OCI-LY1 (cell line): ENCODE data around the gene SYT1.

ENCODE experiments used
- H2AFZ ChIP-seq: fragments of 200-600 bp; sonication (generic), shearing (Covaris generic); 2 replicates; pipeline ENCODE4 v1.6.0; 2014; ENCODE audit warnings: antibody characterized with exemption, mild to moderate bottlenecking, low read length
- H3F3A ChIP-seq: fragments of 200-600 bp; sonication (generic), shearing (Covaris generic); 2 replicates; pipeline ENCODE4 v1.6.0; 2014; ENCODE audit warnings: mild to moderate bottlenecking, antibody characterized with exemption, low read length, moderate library complexity; ENCODE audit not compliant: insufficient read depth
- H3K27ac ChIP-seq: fragments of 200-600 bp; sonication (generic); 2 replicates; pipeline ENCODE4 v1.5.1; 2014; ENCODE audit warnings: low read length, mixed run types, mild to moderate bottlenecking, low read depth; ENCODE audit not compliant: poor library complexity, severe bottlenecking
- H3K27me3 ChIP-seq: fragments of 200-600 bp; sonication (generic); 2 replicates; pipeline ENCODE4 v1.6.0; 2014; ENCODE audit warnings: antibody characterized with exemption, mild to moderate bottlenecking, low read length, moderate library complexity; ENCODE audit not compliant: insufficient read depth
- H3K36me3 ChIP-seq: fragments of 200-600 bp; sonication (generic); 2 replicates; pipeline ENCODE4 v1.6.1; 2014; ENCODE audit warnings: mild to moderate bottlenecking, antibody characterized with exemption, low read length, moderate library complexity, mixed read lengths; ENCODE audit not compliant: insufficient read depth
- H3K4me1 ChIP-seq: fragments of 200-600 bp; sonication (generic); 2 replicates; pipeline ENCODE4 v1.5.1; 2014; ENCODE audit warnings: mild to moderate bottlenecking, low read length, moderate library complexity; ENCODE audit not compliant: insufficient read depth, severe bottlenecking
- H3K4me2 ChIP-seq: fragments of 200-600 bp; sonication (generic), shearing (Covaris generic); 2 replicates; pipeline ENCODE4 v1.6.1; 2014; ENCODE audit warnings: low read length
- H3K4me3 ChIP-seq: fragments of 200-600 bp; sonication (generic); 2 replicates; pipeline ENCODE4 v1.5.1; 2014; ENCODE audit warnings: low read length, low read depth, mild to moderate bottlenecking, mixed read lengths; ENCODE audit not compliant: poor library complexity, severe bottlenecking
- H3K79me2 ChIP-seq: fragments of 200-600 bp; shearing (Covaris generic); 2 replicates; pipeline ENCODE4 v1.6.1; 2016; ENCODE audit warnings: mixed run types, low read length, mixed read lengths; ENCODE audit not compliant: insufficient read depth
- H3K9ac ChIP-seq: fragments of 200-600 bp; sonication (generic), shearing (Covaris generic); 2 replicates; pipeline ENCODE4 v1.6.1; 2014; ENCODE audit warnings: mild to moderate bottlenecking, low read length, mixed read lengths
- H3K9me2 ChIP-seq: fragments of 200-600 bp; sonication (generic), shearing (Covaris generic); 2 replicates; pipeline ENCODE4 v1.6.1; 2014; ENCODE audit warnings: low read depth, mild to moderate bottlenecking, low read length, mixed read lengths
- H3K9me3 ChIP-seq: fragments of 200-600 bp; shearing (Covaris generic); 2 replicates; pipeline ENCODE4 v1.6.1; 2014; ENCODE audit warnings: low read length, mixed read lengths
- H4K20me1 ChIP-seq: fragments of 200-600 bp; sonication (generic), shearing (Covaris generic); 2 replicates; pipeline ENCODE4 v1.6.0; 2016; ENCODE audit warnings: mild to moderate bottlenecking, low read length; ENCODE audit not compliant: insufficient read depth
- CTCF ChIP-seq: fragments of 200-600 bp; sonication (generic), shearing (Covaris generic); IDR thresholded peaks from 2 replicates; pipeline ENCODE4 v1.5.1; 2017; ENCODE audit warnings: mild to moderate bottlenecking, antibody characterized with exemption, low read length, moderate library complexity, mixed read lengths
- EZH2 ChIP-seq: fragments of 200-600 bp; sonication (generic), shearing (Covaris generic); IDR thresholded peaks from 2 replicates; pipeline ENCODE4 v1.8.0; 2017; ENCODE audit warnings: borderline replicate concordance, mixed run types, mild to moderate bottlenecking, antibody characterized with exemption, low read length, moderate library complexity, mixed read lengths

SYT1 gene

GRCh38 chr12:79114896-79115295 is 250.3 kb downstream of the SYT1 start:
- H2AFZ ChIP-seq: no peak overlapping the region
- no peak overlapping the region for H3K27ac ChIP-seq
- no peaks in the 10 kb centered on the region for H3F3A ChIP-seq
- H3K4me3 ChIP-seq: no peak overlapping the region
- TF ChIP-seq CTCF (no peak), EZH2 (no peak)
- no peaks in the 10 kb centered on the region for H3K9me3 ChIP-seq
- no peaks in the 10 kb centered on the region for H3K27me3 ChIP-seq
- no peaks in the 10 kb centered on the region for H3K4me1 ChIP-seq
- no peak overlapping the region for H3K4me2 ChIP-seq
- no peaks in the 10 kb centered on the region for H4K20me1 ChIP-seq
- H3K79me2 ChIP-seq: no peaks in the 10 kb centered on the region
- H3K36me3 ChIP-seq: no peaks in the 10 kb centered on the region
- H3K9me2 ChIP-seq: no peaks in the 10 kb centered on the region
- H3K9ac ChIP-seq: no peak overlapping the region

GRCh38 chr12:79115743-79116142 is 251.2 kb downstream of the SYT1 start:
- Histone ChIP-seq H3K36me3 (no peaks in the 10 kb centered on the region), H3K4me3 (no peak overlapping the region), H3F3A (no peaks in the 10 kb centered on the region), H2AFZ (no peak overlapping the region), H3K9ac (no peak overlapping the region), H4K20me1 (no peaks in the 10 kb centered on the region), H3K4me1 (no peaks in the 10 kb centered on the region), H3K4me2 (no peak overlapping the region), H3K27me3 (no peaks in the 10 kb centered on the region), H3K9me2 (no peaks in the 10 kb centered on the region), H3K79me2 (no peaks in the 10 kb centered on the region), H3K9me3 (no peaks in the 10 kb centered on the region), H3K27ac (no peak overlapping the region)
- no peak for TF ChIP-seq CTCF
- no peak for TF ChIP-seq EZH2

- H3K27me3 ChIP-seq: no peaks in the 10 kb centered on the region
- H3K36me3 ChIP-seq: no peaks in the 10 kb centered on the region
- H3K79me2 ChIP-seq: no peaks in the 10 kb centered on the region
- no peak overlapping the region for H3K4me2 ChIP-seq
- no peak overlapping the region for H3K4me3 ChIP-seq
- no peak for TF ChIP-seq CTCF
- no peak for TF ChIP-seq EZH2
- H3K9me3 ChIP-seq: no peaks in the 10 kb centered on the region
- no peaks in the 10 kb centered on the region for H3K4me1 ChIP-seq
- H3K9me2 ChIP-seq: no peaks in the 10 kb centered on the region
- H4K20me1 ChIP-seq: no peaks in the 10 kb centered on the region
- H2AFZ ChIP-seq: no peak overlapping the region
- H3F3A ChIP-seq: no peaks in the 10 kb centered on the region
- no peak overlapping the region for H3K27ac ChIP-seq
- H3K9ac ChIP-seq: no peak overlapping the region
Measured at GRCh38 chr12:79119796-79120195, 255.2 kb downstream of the SYT1 start.
